GM23338 (cell line): ENCODE measurements around the gene RAB40A. TPM values are rescaled to one million over a fixed set of nuclear protein-coding genes. Genes with fewer than 3 reads are reported as not detected.

Experiments
- ATAC-seq: fragments of 200-7000 bp; cut with Tn5 transposase; 3 replicates; pipeline ENCODE4 v1.9.1; 2020
- DNase-seq: peaks from one replicate; pipeline ENCODE4 v3.0.0-alpha.2; 2015; ENCODE audit warnings: low spot score
- H2AFZ ChIP-seq: fragments of 200-600 bp; sonication (generic); 2 replicates; pipeline ENCODE4 v1.8.0; 2016; ENCODE audit warnings: antibody characterized with exemption, mild to moderate bottlenecking, moderate library complexity
- H3F3A ChIP-seq: fragments of 200-600 bp; sonication (generic); replicated peaks from 2 replicates; pipeline ENCODE4 v1.8.0; 2017; ENCODE audit warnings: antibody characterized with exemption, mixed run types, low read depth
- H3K27ac ChIP-seq: fragments of 200-600 bp; sonication (generic); 2 replicates; pipeline ENCODE4 v1.6.1; 2016; ENCODE audit warnings: low read depth
- H3K27me3 ChIP-seq: fragments of 200-600 bp; sonication (generic); 2 replicates; pipeline ENCODE4 v1.8.0; 2016; ENCODE audit warnings: mild to moderate bottlenecking, mixed run types, moderate library complexity; ENCODE audit not compliant: insufficient read depth
- H3K36me3 ChIP-seq: fragments of 200-600 bp; sonication (generic); 2 replicates; pipeline ENCODE4 v1.8.0; 2016; ENCODE audit warnings: mild to moderate bottlenecking; ENCODE audit not compliant: insufficient read depth
- H3K4me1 ChIP-seq: fragments of 200-600 bp; sonication (generic); 2 replicates; pipeline ENCODE4 v1.8.0; 2016; ENCODE audit warnings: mild to moderate bottlenecking, moderate library complexity; ENCODE audit not compliant: insufficient read depth
- H3K4me2 ChIP-seq: fragments of 200-600 bp; sonication (generic); 2 replicates; pipeline ENCODE4 v1.7.1; 2017; ENCODE audit warnings: mixed run types
- H3K4me3 ChIP-seq: fragments of 200-600 bp; sonication (generic); 2 replicates; pipeline ENCODE4 v1.6.1; 2016; ENCODE audit warnings: mixed run types
- H3K79me2 ChIP-seq: fragments of 200-600 bp; sonication (generic); replicated peaks from 2 replicates; pipeline ENCODE4 v1.8.0; 2017; ENCODE audit warnings: mild to moderate bottlenecking; ENCODE audit not compliant: insufficient read depth
- H3K9me2 ChIP-seq: fragments of 200-600 bp; sonication (generic); 2 replicates; pipeline ENCODE4 v1.8.0; 2017; ENCODE audit not compliant: insufficient read depth
- H4K20me1 ChIP-seq: fragments of 200-600 bp; sonication (generic); replicated peaks from 2 replicates; pipeline ENCODE4 v1.8.0; 2017; ENCODE audit warnings: mild to moderate bottlenecking; ENCODE audit not compliant: insufficient read depth
- H3K27ac Mint-ChIP-seq: 2 replicates; pipeline ENCODE4 v1.8.0; 2020; ENCODE audit warnings: inconsistent platforms, mild to moderate bottlenecking, moderate library complexity, mixed read lengths
- H3K27me3 Mint-ChIP-seq: 3 replicates; pipeline ENCODE4 v1.8.0; 2022; ENCODE audit warnings: low read depth, mild to moderate bottlenecking, moderate library complexity, mixed read lengths, inconsistent platforms; ENCODE audit not compliant: insufficient read depth, poor library complexity
- H3K36me3 Mint-ChIP-seq: 3 replicates; pipeline ENCODE4 v1.8.0; 2021; ENCODE audit warnings: low read depth, mild to moderate bottlenecking, inconsistent platforms, moderate library complexity, mixed read lengths
- H3K4me1 Mint-ChIP-seq: 3 replicates; pipeline ENCODE4 v1.8.0; 2020; ENCODE audit warnings: mild to moderate bottlenecking, inconsistent platforms, mixed read lengths
- H3K4me3 Mint-ChIP-seq: 3 replicates; pipeline ENCODE4 v1.8.0; 2021; ENCODE audit warnings: moderate library complexity, mild to moderate bottlenecking, inconsistent platforms, mixed read lengths
- H3K9me3 Mint-ChIP-seq: 3 replicates; pipeline ENCODE4 v1.8.0; 2020; ENCODE audit warnings: moderate library complexity, mild to moderate bottlenecking, inconsistent platforms, mixed read lengths
- CREB1 ChIP-seq: fragments of 250-450 bp; sonication (Bioruptor Pico); IDR thresholded peaks from 2 replicates; pipeline ENCODE4 v1.5.0; 2020; ENCODE audit warnings: low read depth, mild to moderate bottlenecking, moderate library complexity
- ETS1 ChIP-seq: IDR thresholded peaks from 2 replicates; pipeline ENCODE4 v1.6.1; 2016; ENCODE audit warnings: antibody characterized with exemption
- NANOG ChIP-seq: IDR thresholded peaks from 2 replicates; pipeline ENCODE4 v1.6.1; 2016; ENCODE audit warnings: antibody characterized with exemption, borderline replicate concordance
- ZNF331 ChIP-seq: fragments of 250-450 bp; sonication (Bioruptor Pico); IDR thresholded peaks from 2 replicates; pipeline ENCODE4 v1.5.0; 2020; ENCODE audit warnings: low read depth, mild to moderate bottlenecking, moderate library complexity
- ZNF462 ChIP-seq: fragments of 250-450 bp; sonication (Bioruptor Pico); IDR thresholded peaks from 2 replicates; pipeline ENCODE4 v1.5.0; 2020; ENCODE audit warnings: mild to moderate bottlenecking, moderate library complexity
- polyA plus RNA-seq: library from polyadenylated mRNA; unstranded; fragments of >200 nt; fragmentation: Nextera tagmentation; extraction: Ambion mirVana; gene quantifications from 2 replicates; pipeline ENCODE4 v1.2.1, GENCODE V29; 2016
- total RNA-seq: library from RNA; depleted of rRNA; stranded (reverse); fragments of >200 nt; shearing (Covaris generic); gene quantifications from 2 replicates; pipeline ENCODE4 v1.2.3, GENCODE V29; 2014

Gene RAB40A
- total and polyA plus RNA-seq, 2 experiments from 2014 or later: 2.0 TPM; not detected in 1

GRCh38 chrX:103477496-103477895 lies 41.8 kb downstream of the RAB40A start:
- Mint-ChIP-seq H3K4me1 (no peaks in the 10 kb centered on the region), H3K27me3 (peaks cover 2% of the 10 kb centered on the region), H3K36me3 (no peaks in the 10 kb centered on the region), H3K27ac (no peak overlapping the region), H3K9me3 (no peaks in the 10 kb centered on the region), H3K4me3 (no peak overlapping the region)
- ATAC-seq (no peak), DNase-seq (no peak)
- Histone ChIP-seq H3K27ac (no peak overlapping the region), H3K4me1 (no peaks in the 10 kb centered on the region), H3K79me2 (no peaks in the 10 kb centered on the region), H3K27me3 (no peaks in the 10 kb centered on the region), H2AFZ (no peak overlapping the region), H3F3A (no peaks in the 10 kb centered on the region), H3K4me2 (no peak overlapping the region), H3K4me3 (no peak overlapping the region), H4K20me1 (no peaks in the 10 kb centered on the region), H3K36me3 (no peaks in the 10 kb centered on the region), H3K9me2 (no peaks in the 10 kb centered on the region)
- TF ChIP-seq CREB1 (CRISPR knock-in tag) (no peak), ZNF462 (CRISPR knock-in tag) (no peak), NANOG (no peak)

GRCh38 chrX:103475381-103475780 lies 43.9 kb downstream of the RAB40A start:
- Histone ChIP-seq H3K27ac (no peak overlapping the region), H3K79me2 (no peaks in the 10 kb centered on the region), H3K4me3 (no peak overlapping the region), H3K4me2 (no peak overlapping the region), H3K4me1 (no peaks in the 10 kb centered on the region), H2AFZ (no peak overlapping the region), H3K27me3 (no peaks in the 10 kb centered on the region), H4K20me1 (no peaks in the 10 kb centered on the region), H3F3A (no peaks in the 10 kb centered on the region), H3K36me3 (no peaks in the 10 kb centered on the region), H3K9me2 (no peaks in the 10 kb centered on the region)
- DNase-seq (no peak), ATAC-seq (no peak)
- Mint-ChIP-seq H3K4me1 (no peaks in the 10 kb centered on the region), H3K4me3 (no peak overlapping the region), H3K27me3 (peaks cover 2% of the 10 kb centered on the region), H3K36me3 (no peaks in the 10 kb centered on the region), H3K27ac (no peak overlapping the region), H3K9me3 (no peaks in the 10 kb centered on the region)
- TF ChIP-seq ETS1 (no peak), ZNF462 (CRISPR knock-in tag) (no peak), CREB1 (CRISPR knock-in tag) (no peak), ZNF331 (no peak)
